Activated naive CD8-positive, alpha-beta T cell treated with anti-CD3 and anti-CD28 coated beads for 36 hours (primary cell): ENCODE results near the gene KCNJ16. TPM values are rescaled to one million over a fixed set of nuclear protein-coding genes. Genes with fewer than 3 reads are reported as not detected.

ENCODE experiments used
- DNase-seq: peaks from one replicate; pipeline ENCODE4 v3.0.0; 2021
- H3K27ac Mint-ChIP-seq: one replicate; pipeline ENCODE4 v1.8.0; 2022; ENCODE audit warnings: mild to moderate bottlenecking, moderate library complexity, mixed read lengths
- H3K27me3 Mint-ChIP-seq: one replicate; pipeline ENCODE4 v1.8.0; 2022; ENCODE audit warnings: mild to moderate bottlenecking, mixed read lengths
- H3K36me3 Mint-ChIP-seq: one replicate; pipeline ENCODE4 v1.8.0; 2021; ENCODE audit warnings: mild to moderate bottlenecking, mixed read lengths
- H3K4me1 Mint-ChIP-seq: one replicate; pipeline ENCODE4 v1.8.0; 2021; ENCODE audit warnings: mixed read lengths
- H3K4me3 Mint-ChIP-seq: one replicate; pipeline ENCODE4 v1.8.0; 2022; ENCODE audit warnings: mild to moderate bottlenecking, moderate library complexity, mixed read lengths
- H3K9me3 Mint-ChIP-seq: one replicate; pipeline ENCODE4 v1.8.0; 2022; ENCODE audit warnings: mixed read lengths
- total RNA-seq, 2 experiments: library from RNA; stranded (reverse); gene quantifications; one replicate each; pipeline ENCODE4 v1.2.3, GENCODE V29; 2021

Gene KCNJ16
- total RNA-seq, 2 experiments from 2014 or later, result not detected

- Mint-ChIP-seq H3K27ac (no peak overlapping the region), H3K36me3 (no peaks in the 10 kb centered on the region), H3K27me3 (peaks cover 8% of the 10 kb centered on the region), H3K4me1 (no peaks in the 10 kb centered on the region), H3K9me3 (no peaks in the 10 kb centered on the region), H3K4me3 (no peak overlapping the region)
- DNase-seq, result no peak
These were observed 106.8 kb downstream of the KCNJ16 start for GRCh38 chr17:70181866-70182265.

GRCh38 chr17:70183508-70183907, 108.5 kb downstream of the KCNJ16 start:
- Mint-ChIP-seq H3K36me3 (no peaks in the 10 kb centered on the region), H3K27ac (no peak overlapping the region), H3K4me1 (no peaks in the 10 kb centered on the region), H3K4me3 (no peak overlapping the region), H3K27me3 (peaks cover 5% of the 10 kb centered on the region), H3K9me3 (no peaks in the 10 kb centered on the region)
- no peak for DNase-seq

- Mint-ChIP-seq H3K36me3 (no peaks in the 10 kb centered on the region), H3K9me3 (no peaks in the 10 kb centered on the region), H3K4me3 (no peak overlapping the region), H3K27me3 (peaks cover 5% of the 10 kb centered on the region), H3K4me1 (no peaks in the 10 kb centered on the region), H3K27ac (no peak overlapping the region)
- no peak for DNase-seq
These were observed 109.2 kb downstream of the KCNJ16 start for GRCh38 chr17:70184207-70184606.

- no peaks in the 10 kb centered on the region for H3K9me3 Mint-ChIP-seq
- peaks cover 5% of the 10 kb centered on the region for H3K27me3 Mint-ChIP-seq
- no peaks in the 10 kb centered on the region for H3K4me1 Mint-ChIP-seq
These were observed 109.7 kb downstream of the KCNJ16 start for GRCh38 chr17:70184770-70185169.

More at GRCh38 chr17:70184770-70185169, 109.7 kb downstream of the KCNJ16 start:
- no peak overlapping the region for H3K27ac Mint-ChIP-seq
- H3K4me3 Mint-ChIP-seq, result no peak overlapping the region
- DNase-seq, result no peak
- H3K36me3 Mint-ChIP-seq, result no peaks in the 10 kb centered on the region

Other genes starting within 250 kb of the KCNJ16 start
- not detected for gene KCNJ2, start 94.3 kb downstream of the KCNJ16 start, total RNA-seq